PC-9 (cell line): ENCODE data around the gene PRIMA1. TPM values are rescaled to one million over a fixed set of nuclear protein-coding genes. Genes with fewer than 3 reads are reported as not detected.

Source experiments
- BruUV-seq: library from RNA; stranded (reverse); fragments of 400-500 nt; replicated peaks from 2 replicates; lab custom pipeline; 2021; lab: Mats Ljungman, UMichigan
- CTCF ChIA-PET: fragments of 300-600 bp; sonication (Branson Sonifier 250); formaldehyde crosslinking; loops from one replicate; lab custom pipeline; 2022; ENCODE audit warnings: antibody characterized with exemption; lab: Charles Lee
- POLR2A ChIA-PET: fragments of 300-600 bp; sonication (Branson Sonifier 250); formaldehyde crosslinking; loops from one replicate; lab custom pipeline; 2022; ENCODE audit warnings: antibody characterized with exemption; ENCODE audit not compliant: unreplicated experiment; lab: Charles Lee
- DNase-seq, 2 experiments: peaks; one replicate each; pipeline versions ENCODE4 v3.0.0 to v3.0.0-alpha.2; 2015 to 2022; ENCODE audit warnings: mixed read lengths in 1 of 2
- H2AFZ ChIP-seq: fragments of 200-600 bp; sonication (generic); 2 replicates; pipeline ENCODE4 v1.8.1; 2017; ENCODE audit warnings: antibody characterized with exemption
- H3F3A ChIP-seq: fragments of 200-600 bp; sonication (generic); 2 replicates; pipeline ENCODE4 v1.8.1; 2017; ENCODE audit warnings: antibody characterized with exemption, mild to moderate bottlenecking, low read depth; ENCODE audit not compliant: insufficient read depth
- H3K27ac ChIP-seq: fragments of 200-600 bp; sonication (generic); 2 replicates; pipeline ENCODE4 v1.6.1; 2016; ENCODE audit warnings: mixed run types
- H3K27me3 ChIP-seq: fragments of 200-600 bp; sonication (generic); 2 replicates; pipeline ENCODE4 v1.6.1; 2016; ENCODE audit warnings: low read depth, mixed run types; ENCODE audit not compliant: insufficient read depth
- H3K36me3 ChIP-seq: fragments of 200-600 bp; sonication (generic); 2 replicates; pipeline ENCODE4 v1.6.1; 2016; ENCODE audit warnings: low read depth, mixed run types
- H3K4me1 ChIP-seq: fragments of 200-600 bp; sonication (generic); replicated peaks from 2 replicates; pipeline ENCODE4 v1.6.1; 2016; ENCODE audit warnings: mixed run types; ENCODE audit not compliant: insufficient read depth
- H3K4me2 ChIP-seq: fragments of 200-600 bp; sonication (generic); 2 replicates; pipeline ENCODE4 v1.6.1; 2017; ENCODE audit warnings: mixed run types
- H3K4me3 ChIP-seq: fragments of 200-600 bp; sonication (generic); 2 replicates; pipeline ENCODE4 v1.6.1; 2016; ENCODE audit warnings: mixed run types
- H3K79me2 ChIP-seq: fragments of 200-600 bp; sonication (generic); 2 replicates; pipeline ENCODE4 v1.6.1; 2017; ENCODE audit warnings: low read depth, mixed run types
- H3K9me2 ChIP-seq: fragments of 200-600 bp; sonication (generic); 2 replicates; pipeline ENCODE4 v1.8.1; 2017; ENCODE audit warnings: mild to moderate bottlenecking; ENCODE audit not compliant: insufficient read depth
- H3K9me3 ChIP-seq: fragments of 200-600 bp; sonication (generic); 2 replicates; pipeline ENCODE4 v1.8.1; 2016; ENCODE audit warnings: low read depth; ENCODE audit not compliant: insufficient read depth
- H4K20me1 ChIP-seq: fragments of 200-600 bp; sonication (generic); 2 replicates; pipeline ENCODE4 v1.8.1; 2017; ENCODE audit not compliant: insufficient read depth
- EZH2 ChIP-seq: fragments of 200-600 bp; sonication (generic); IDR thresholded peaks from 2 replicates; pipeline ENCODE4 v1.8.0; 2017; ENCODE audit warnings: antibody characterized with exemption, low read depth
- intact Hi-C: fragments of 100-400 bp; cut with micrococcal nuclease; formaldehyde crosslinking; loops from one replicate; pipeline ENCODE4 v1.10.0; 2022; ENCODE audit not compliant: unreplicated experiment
- total RNA-seq: library from RNA; stranded (reverse); gene quantifications from 2 replicates; pipeline ENCODE4 v1.2.3, GENCODE V29; 2021
- TF ChIP-seq, protein P1 (sequence below): fragments of 200-600 bp; sonication (generic); conservative IDR thresholded peaks from 2 replicates; pipeline ENCODE4 v1.6.1; 2017; ENCODE audit warnings: mixed run types, antibody characterized with exemption, mild to moderate bottlenecking, moderate library complexity

PRIMA1 gene
- total RNA-seq, 1 experiment from 2014 or later = not detected

DNA sequence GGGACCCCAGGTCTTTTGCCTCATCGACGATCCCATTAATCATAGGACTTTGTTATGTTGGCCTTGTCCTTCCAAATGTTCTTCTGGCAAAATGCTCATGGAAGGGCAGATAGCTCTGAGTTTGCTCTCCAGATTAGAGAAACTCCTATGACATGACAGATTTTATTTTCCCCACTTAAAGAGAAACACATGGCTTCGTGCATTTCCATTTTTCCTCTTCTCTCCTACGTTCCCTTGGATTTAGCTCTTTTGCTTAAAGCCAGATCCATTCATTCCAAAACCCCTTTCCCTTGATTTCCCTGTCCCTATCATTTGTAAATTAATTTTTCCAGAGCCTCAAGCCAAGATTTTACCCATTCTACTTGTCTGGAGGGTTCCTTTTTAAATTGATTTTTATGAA, 2.9 kb downstream of the PRIMA1 start:
- Histone ChIP-seq H3K27me3 (peaks cover 27% of the 10 kb centered on the region), H3F3A (no peaks in the 10 kb centered on the region), H2AFZ (no peak overlapping the region), H4K20me1 (no peaks in the 10 kb centered on the region), H3K79me2 (no peaks in the 10 kb centered on the region), H3K36me3 (no peaks in the 10 kb centered on the region), H3K27ac (no peak overlapping the region), H3K4me2 (no peak overlapping the region), H3K4me3 (no peak overlapping the region), H3K4me1 (no peaks in the 10 kb centered on the region), H3K9me3 (no peaks in the 10 kb centered on the region), H3K9me2 (no peaks in the 10 kb centered on the region)
- ChIA-PET POLR2A (no interaction called here), CTCF (no interaction called here)
- TF ChIP-seq, protein P1, sequence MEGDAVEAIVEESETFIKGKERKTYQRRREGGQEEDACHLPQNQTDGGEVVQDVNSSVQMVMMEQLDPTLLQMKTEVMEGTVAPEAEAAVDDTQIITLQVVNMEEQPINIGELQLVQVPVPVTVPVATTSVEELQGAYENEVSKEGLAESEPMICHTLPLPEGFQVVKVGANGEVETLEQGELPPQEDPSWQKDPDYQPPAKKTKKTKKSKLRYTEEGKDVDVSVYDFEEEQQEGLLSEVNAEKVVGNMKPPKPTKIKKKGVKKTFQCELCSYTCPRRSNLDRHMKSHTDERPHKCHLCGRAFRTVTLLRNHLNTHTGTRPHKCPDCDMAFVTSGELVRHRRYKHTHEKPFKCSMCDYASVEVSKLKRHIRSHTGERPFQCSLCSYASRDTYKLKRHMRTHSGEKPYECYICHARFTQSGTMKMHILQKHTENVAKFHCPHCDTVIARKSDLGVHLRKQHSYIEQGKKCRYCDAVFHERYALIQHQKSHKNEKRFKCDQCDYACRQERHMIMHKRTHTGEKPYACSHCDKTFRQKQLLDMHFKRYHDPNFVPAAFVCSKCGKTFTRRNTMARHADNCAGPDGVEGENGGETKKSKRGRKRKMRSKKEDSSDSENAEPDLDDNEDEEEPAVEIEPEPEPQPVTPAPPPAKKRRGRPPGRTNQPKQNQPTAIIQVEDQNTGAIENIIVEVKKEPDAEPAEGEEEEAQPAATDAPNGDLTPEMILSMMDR = no peak
- TF ChIP-seq EZH2 = no peak
- BruUV-seq = no TSS peak
- intact Hi-C loops = no loop called here
- no peak for DNase-seq

DNA sequence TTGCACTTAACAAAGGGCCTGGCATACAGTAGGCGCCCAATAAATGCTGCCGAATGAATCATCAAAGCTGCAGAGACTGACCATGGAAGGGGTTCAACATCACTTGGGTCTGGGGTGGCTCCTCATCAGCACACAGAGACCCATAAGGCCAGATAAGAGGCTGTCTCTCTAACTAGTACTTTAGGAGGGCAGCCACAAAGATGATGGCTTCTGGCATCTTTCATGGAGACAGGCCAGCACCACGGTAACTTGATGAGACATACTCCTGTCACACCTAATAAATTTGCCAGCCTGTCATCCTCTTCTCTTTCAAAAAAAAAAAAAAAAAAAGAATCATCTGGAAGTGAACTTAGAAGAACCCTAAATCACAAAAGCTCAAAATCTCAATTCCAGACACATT, 3.4 kb downstream of the PRIMA1 start:
- CTCF ChIA-PET = no interaction called here
- POLR2A ChIA-PET = no interaction called here

DNA sequence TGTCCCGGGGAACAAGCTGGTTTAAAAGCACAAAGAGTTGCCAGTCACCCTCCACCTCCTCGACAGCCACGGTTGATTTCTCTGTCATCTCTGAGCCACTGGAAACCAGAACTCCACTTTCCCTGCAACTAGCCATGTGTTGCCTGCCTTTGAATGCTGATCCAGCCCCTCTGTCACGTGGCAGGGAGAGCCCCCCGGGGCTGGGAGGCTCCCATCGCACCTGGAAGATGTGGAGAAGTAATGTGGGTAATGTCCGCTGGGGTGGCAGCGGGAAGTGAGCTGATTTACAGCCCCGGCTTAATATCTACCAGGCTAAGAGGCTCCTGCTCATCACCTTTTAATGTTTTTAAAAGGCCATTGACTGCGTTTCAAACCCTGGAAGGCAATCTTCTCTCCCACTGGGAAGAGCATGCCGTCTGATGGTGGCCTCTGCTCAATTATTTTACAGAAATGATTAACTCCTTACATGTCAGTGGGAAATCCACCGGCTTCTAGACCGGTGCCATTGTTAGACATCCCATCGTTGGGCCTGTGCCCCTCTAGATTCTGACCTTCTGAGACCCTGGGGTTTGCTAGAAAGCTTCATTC, 7.4 kb downstream of the PRIMA1 start:
- H3F3A ChIP-seq = no peaks in the 10 kb centered on the region
- H3K79me2 ChIP-seq = no peaks in the 10 kb centered on the region
- intact Hi-C loops = no loop called here
- DNase-seq = no peak
- no peaks in the 10 kb centered on the region for H3K9me3 ChIP-seq
- ChIA-PET CTCF (no interaction called here), POLR2A (no interaction called here)
- TF ChIP-seq, protein P1 = no peak
- TF ChIP-seq EZH2 = no peak
- H3K27me3 ChIP-seq = peaks cover 33% of the 10 kb centered on the region
- H3K9me2 ChIP-seq = no peaks in the 10 kb centered on the region
- no peaks in the 10 kb centered on the region for H4K20me1 ChIP-seq
- H3K36me3 ChIP-seq = no peaks in the 10 kb centered on the region
- H2AFZ ChIP-seq = no peak overlapping the region
- no peak overlapping the region for H3K4me2 ChIP-seq
- no peaks in the 10 kb centered on the region for H3K4me1 ChIP-seq
- H3K4me3 ChIP-seq = no peak overlapping the region
- no peak overlapping the region for H3K27ac ChIP-seq
- no TSS peak for BruUV-seq

More for the DNA sequence above, 3.4 kb downstream of the PRIMA1 start:
- no TSS peak for BruUV-seq
- H3K4me2 ChIP-seq = no peak overlapping the region
- TF ChIP-seq, protein P1 = no peak
- TF ChIP-seq EZH2 = no peak
- no peaks in the 10 kb centered on the region for H3K36me3 ChIP-seq
- no peaks in the 10 kb centered on the region for H3F3A ChIP-seq
- no peak overlapping the region for H2AFZ ChIP-seq
- H3K4me1 ChIP-seq = no peaks in the 10 kb centered on the region
- no peaks in the 10 kb centered on the region for H3K9me2 ChIP-seq
- no peaks in the 10 kb centered on the region for H3K79me2 ChIP-seq
- DNase-seq = no peak
- intact Hi-C loops = no loop called here
- H3K27me3 ChIP-seq = peaks cover 26% of the 10 kb centered on the region
- no peaks in the 10 kb centered on the region for H4K20me1 ChIP-seq
- H3K9me3 ChIP-seq = no peaks in the 10 kb centered on the region
- H3K4me3 ChIP-seq = no peak overlapping the region
- H3K27ac ChIP-seq = no peak overlapping the region
